IMR-90 (cell line): ENCODE results near the gene GRIA3. TPM values are rescaled to one million over a fixed set of nuclear protein-coding genes. Genes with fewer than 3 reads are reported as not detected.
A peak's percentile ranks its signal among the peaks of the same experiment; 100 is the strongest.

ENCODE experiments used
- ATAC-seq: fragments of 200-7000 bp; cut with Tn5 transposase; 2 replicates; pipeline ENCODE4 v1.9.1; 2020; ENCODE audit warnings: low read depth, mild to moderate bottlenecking, moderate library complexity
- BruUV-seq: library from RNA; stranded (reverse); fragments of 400-500 nt; replicated peaks from 2 replicates; lab custom pipeline; 2021; lab: Mats Ljungman, UMichigan
- CTCF ChIA-PET: fragments of 300-600 bp; formaldehyde crosslinking; extraction: SDS; loops from one replicate; lab custom pipeline; 2021; ENCODE audit warnings: antibody characterized with exemption; lab: Yijun Ruan, JAX
- POLR2A ChIA-PET: fragments of 300-600 bp; sonication (Branson Sonifier 250); formaldehyde crosslinking; loops from one replicate; lab custom pipeline; 2022; ENCODE audit warnings: antibody characterized with exemption; ENCODE audit not compliant: unreplicated experiment; lab: Charles Lee
- DNase-seq: peaks from one replicate; pipeline ENCODE4 v3.0.0; 2013
- H2AFZ ChIP-seq: replicated peaks from 2 replicates; pipeline ENCODE3; 2013; ENCODE audit warnings: low read length, mild to moderate bottlenecking; ENCODE audit not compliant: poor library complexity
- H2AK5ac ChIP-seq: 2 replicates; pipeline ENCODE4 v1.6.1; 2013; ENCODE audit warnings: low read depth, low read length, inconsistent platforms
- H2AK9ac ChIP-seq: replicated peaks from 2 replicates; pipeline ENCODE3; 2013; ENCODE audit warnings: mild to moderate bottlenecking, low read depth, low read length, moderate library complexity; ENCODE audit not compliant: poor library complexity
- H2BK120ac ChIP-seq: 2 replicates; pipeline ENCODE4 v1.6.1; 2013; ENCODE audit warnings: low read depth, low read length, inconsistent platforms
- H2BK15ac ChIP-seq: 3 replicates; pipeline ENCODE4 v1.6.1; 2013; ENCODE audit warnings: low read depth, low read length, inconsistent platforms
- H2BK20ac ChIP-seq: 2 replicates; pipeline ENCODE4 v1.6.1; 2013; ENCODE audit warnings: low read depth, mild to moderate bottlenecking, inconsistent platforms, low read length, moderate library complexity
- H2BK5ac ChIP-seq: 2 replicates; pipeline ENCODE4 v1.6.1; 2013; ENCODE audit warnings: mild to moderate bottlenecking, low read depth, low read length, inconsistent platforms; ENCODE audit not compliant: poor library complexity, severe bottlenecking
- H3K14ac ChIP-seq: replicated peaks from 2 replicates; pipeline ENCODE4 v1.6.1; 2013; ENCODE audit warnings: low read depth, low read length, inconsistent platforms
- H3K18ac ChIP-seq: 2 replicates; pipeline ENCODE4 v1.6.1; 2013; ENCODE audit warnings: low read depth, low read length, control low read depth
- H3K23ac ChIP-seq: 2 replicates; pipeline ENCODE4 v1.6.1; 2013; ENCODE audit warnings: low read depth, low read length, inconsistent platforms
- H3K27ac ChIP-seq: 2 replicates; pipeline ENCODE4 v1.5.1; 2013; ENCODE audit warnings: mild to moderate bottlenecking, control low read depth, low read length; ENCODE audit not compliant: insufficient read depth
- H3K27me3 ChIP-seq: 2 replicates; pipeline ENCODE4 v1.6.1; 2013; ENCODE audit warnings: low read length; ENCODE audit not compliant: control insufficient read depth, insufficient read depth
- H3K36me3 ChIP-seq: 2 replicates; pipeline ENCODE4 v1.6.1; 2013; ENCODE audit warnings: low read length, mixed read lengths; ENCODE audit not compliant: control insufficient read depth, insufficient read depth
- H3K4ac ChIP-seq: 2 replicates; pipeline ENCODE4 v1.6.1; 2013; ENCODE audit warnings: low read depth, low read length, inconsistent platforms
- H3K4me1 ChIP-seq: 2 replicates; pipeline ENCODE4 v1.6.1; 2013; ENCODE audit warnings: low read length, mixed read lengths; ENCODE audit not compliant: control insufficient read depth, insufficient read depth
- H3K4me2 ChIP-seq: 2 replicates; pipeline ENCODE4 v1.6.1; 2013; ENCODE audit warnings: low read depth, mild to moderate bottlenecking, control low read depth, low read length, moderate library complexity
- H3K4me3 ChIP-seq: 2 replicates; pipeline ENCODE4 v1.5.1; 2013; ENCODE audit warnings: low read depth, mild to moderate bottlenecking, control low read depth, low read length, moderate library complexity; ENCODE audit not compliant: insufficient read depth
- H3K56ac ChIP-seq: 2 replicates; pipeline ENCODE4 v1.6.1; 2013; ENCODE audit warnings: low read length, inconsistent platforms; ENCODE audit not compliant: insufficient read depth; ENCODE audit errors: extremely low read depth
- H3K79me1 ChIP-seq, 2 experiments: 2 replicates each; pipeline ENCODE4 v1.6.1; 2013; ENCODE audit warnings: low read length in 2 of 2, inconsistent platforms in 1 of 2, low read depth in 1 of 2
- H3K9ac ChIP-seq: 2 replicates; pipeline ENCODE4 v1.6.1; 2013; ENCODE audit warnings: low read depth, low read length, control low read depth
- H3K9me1 ChIP-seq: 2 replicates; pipeline ENCODE4 v1.6.1; 2013; ENCODE audit warnings: low read length, inconsistent platforms; ENCODE audit not compliant: insufficient read depth
- H3K9me3 ChIP-seq: 2 replicates; pipeline ENCODE4 v1.6.1; 2013; ENCODE audit warnings: low read length; ENCODE audit not compliant: control insufficient read depth, insufficient read depth
- H4K20me1 ChIP-seq: 2 replicates; pipeline ENCODE4 v1.6.1; 2013; ENCODE audit warnings: low read length, inconsistent platforms; ENCODE audit not compliant: insufficient read depth
- H4K5ac ChIP-seq: 2 replicates; pipeline ENCODE4 v1.6.1; 2013; ENCODE audit warnings: mild to moderate bottlenecking, low read depth, low read length, control low read depth
- H4K8ac ChIP-seq, 2 experiments: 2 replicates each; pipeline ENCODE4 v1.6.1; 2013; ENCODE audit warnings: low read depth in 2 of 2, low read length in 2 of 2, control low read depth in 1 of 2, inconsistent platforms in 1 of 2
- H4K91ac ChIP-seq: 2 replicates; pipeline ENCODE4 v1.6.1; 2013; ENCODE audit warnings: low read depth, low read length, inconsistent platforms; ENCODE audit not compliant: insufficient read depth
- CEBPB ChIP-seq: IDR thresholded peaks from 2 replicates; pipeline ENCODE4 v1.6.1; 2012; ENCODE audit warnings: low read depth, low read length, improper control_type of control experiment
- WGBS, 2 experiments: methylation state at CpG; one replicate each; pipeline versions ENCODE4 v1.1.5 to v1.1.7; 2013; ENCODE audit warnings: missing lambda C conversion rate in 2 of 2; ENCODE audit not compliant: insufficient read length in 1 of 2; ENCODE audit errors: extremely low coverage in 2 of 2; 5-methylcytosine and 5-hydroxymethylcytosine counted together
- dilution Hi-C: fragments of 300-500 bp; cut with HindIII; formaldehyde crosslinking; loops from one replicate; pipeline ENCODE4 v1.14.3; 2018; ENCODE audit warnings: low sequenced_read_pairs; ENCODE audit not compliant: unreplicated experiment
- in situ Hi-C: fragments of 300-500 bp; cut with MboI; formaldehyde crosslinking; loops from 3 replicates; pipeline ENCODE4 v1.14.3; 2019; ENCODE audit warnings: low sequenced_read_pairs, inconsistent platforms, mixed read lengths
- intact Hi-C: fragments of 100-400 bp; cut with micrococcal nuclease; formaldehyde crosslinking; loops from 2 replicates; pipeline ENCODE4 v1.10.0; 2022
- polyA plus RNA-seq, 3 experiments: library from polyadenylated mRNA; depleted of rRNA; stranded (reverse); fragments of >200 nt; gene quantifications; 2 replicates each; pipeline ENCODE4 v1.2.3, GENCODE V29; 2012; ENCODE audit warnings: low replicate concordance in 1 of 3
- total RNA-seq: library from RNA; depleted of rRNA; stranded (reverse); fragments of >200 nt; gene quantifications from 2 replicates; pipeline ENCODE4 v1.2.3, GENCODE V29; 2012
- TF ChIP-seq, protein P1 (sequence below): fragments of 150-350 bp; IDR thresholded peaks from 2 replicates; pipeline ENCODE4 v1.6.1; 2016; ENCODE audit warnings: low read depth, mild to moderate bottlenecking, low read length, moderate library complexity, borderline replicate concordance

Gene GRIA3
- total and polyA plus RNA-seq, 2 of the 4 experiments (the other 2 are of a cell fraction) = not detected

- no peak overlapping the region for H3K4ac ChIP-seq
- no peaks in the 10 kb centered on the region for H3K4me1 ChIP-seq
- H4K91ac ChIP-seq = no peak overlapping the region
- peak; percentile 81 for TF ChIP-seq CEBPB
- TF ChIP-seq, protein P1, sequence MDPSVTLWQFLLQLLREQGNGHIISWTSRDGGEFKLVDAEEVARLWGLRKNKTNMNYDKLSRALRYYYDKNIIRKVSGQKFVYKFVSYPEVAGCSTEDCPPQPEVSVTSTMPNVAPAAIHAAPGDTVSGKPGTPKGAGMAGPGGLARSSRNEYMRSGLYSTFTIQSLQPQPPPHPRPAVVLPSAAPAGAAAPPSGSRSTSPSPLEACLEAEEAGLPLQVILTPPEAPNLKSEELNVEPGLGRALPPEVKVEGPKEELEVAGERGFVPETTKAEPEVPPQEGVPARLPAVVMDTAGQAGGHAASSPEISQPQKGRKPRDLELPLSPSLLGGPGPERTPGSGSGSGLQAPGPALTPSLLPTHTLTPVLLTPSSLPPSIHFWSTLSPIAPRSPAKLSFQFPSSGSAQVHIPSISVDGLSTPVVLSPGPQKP = no peak
- H3K27ac ChIP-seq = no peak overlapping the region
- no peak overlapping the region for H3K14ac ChIP-seq
- H3K18ac ChIP-seq = no peak overlapping the region
- H3K23ac ChIP-seq = no peak overlapping the region
- no peak overlapping the region for H2AK9ac ChIP-seq
- dilution Hi-C loops = no loop called here
- no peak overlapping the region for H3K56ac ChIP-seq
- H3K9me1 ChIP-seq = no peaks in the 10 kb centered on the region
- ATAC-seq = no peak
- no peak overlapping the region for H2AK5ac ChIP-seq
- CTCF ChIA-PET = no interaction called here
- H2BK5ac ChIP-seq = no peak overlapping the region
- H3K27me3 ChIP-seq = no peaks in the 10 kb centered on the region; the same call in 1 of the 2 replicates
- H3K36me3 ChIP-seq = no peaks in the 10 kb centered on the region
- H2AFZ ChIP-seq = no peak overlapping the region
- WGBS, 2 experiments = no CpG with 5 or more reads among the region's 11 CpGs
- in situ Hi-C loops = no loop called here
- peak; percentile 27 for DNase-seq
- no peak overlapping the region for H2BK15ac ChIP-seq
- no peak overlapping the region for H3K4me2 ChIP-seq
- POLR2A ChIA-PET = no interaction called here
- H3K79me1 ChIP-seq = no peaks in the 10 kb centered on the region
- no peak overlapping the region for H4K8ac ChIP-seq
- no peak overlapping the region for H3K4me3 ChIP-seq
- no peak overlapping the region for H2BK120ac ChIP-seq
- H3K9ac ChIP-seq = no peak overlapping the region
- no TSS peak for BruUV-seq
- H4K20me1 ChIP-seq = no peaks in the 10 kb centered on the region
- no peak overlapping the region for H2BK20ac ChIP-seq
- no peak overlapping the region for H4K5ac ChIP-seq
- H3K9me3 ChIP-seq = no peaks in the 10 kb centered on the region
- intact Hi-C loops = no loop called here
These were observed 298.1 kb downstream of the GRIA3 start for GRCh38 chrX:123481913-123482851.
